NAMALWA (cell line): Measurements from ENCODE around the gene GPR101.

Experiments used
- DNase-seq: peaks from one replicate; pipeline ENCODE4 v3.0.0-alpha.2; 2015; ENCODE audit warnings: low spot score

GPR101 gene

DNA sequence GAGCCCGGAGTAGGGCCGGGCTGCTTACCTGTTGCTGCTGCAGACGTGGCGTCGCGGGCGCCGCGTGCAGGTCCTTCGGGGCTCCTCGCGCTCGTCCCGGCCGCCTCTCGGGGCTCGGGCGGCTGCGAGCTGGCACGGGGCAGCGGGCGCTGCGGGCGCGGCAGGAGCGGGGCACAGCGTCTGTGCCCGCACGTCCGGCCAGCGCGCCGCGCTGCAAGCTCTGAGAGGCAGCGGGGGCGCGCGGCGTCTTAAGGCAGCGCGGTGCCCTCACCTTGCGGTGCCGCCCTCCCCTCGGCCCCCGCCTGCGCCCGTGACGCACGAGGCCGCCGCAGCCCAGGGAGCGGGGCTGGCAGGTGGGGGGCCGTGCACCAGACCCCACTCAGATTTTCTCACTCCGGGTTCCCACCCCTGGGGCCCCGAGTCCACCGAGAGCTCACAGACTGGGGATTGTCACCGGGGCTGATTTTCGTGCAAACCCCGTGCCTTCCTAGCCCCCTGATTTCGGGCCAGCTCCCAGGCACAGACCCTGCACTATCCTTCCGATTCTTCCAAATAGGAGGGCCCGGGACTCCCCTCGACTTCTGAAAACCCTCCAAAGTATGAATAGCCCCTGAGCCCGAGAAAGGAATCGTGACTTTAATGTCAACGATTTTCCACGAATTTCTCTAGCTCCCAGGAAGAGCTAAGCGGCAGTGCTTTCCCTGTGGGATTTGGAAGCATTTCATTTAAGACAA, at the start of gene GPR101:
GPR101 (minus strand) TSS at position 222 of the 734 bp plus-strand sequence. CDS start 2,321 bp downstream, outside the sequence.
- no peak for DNase-seq

DNA sequence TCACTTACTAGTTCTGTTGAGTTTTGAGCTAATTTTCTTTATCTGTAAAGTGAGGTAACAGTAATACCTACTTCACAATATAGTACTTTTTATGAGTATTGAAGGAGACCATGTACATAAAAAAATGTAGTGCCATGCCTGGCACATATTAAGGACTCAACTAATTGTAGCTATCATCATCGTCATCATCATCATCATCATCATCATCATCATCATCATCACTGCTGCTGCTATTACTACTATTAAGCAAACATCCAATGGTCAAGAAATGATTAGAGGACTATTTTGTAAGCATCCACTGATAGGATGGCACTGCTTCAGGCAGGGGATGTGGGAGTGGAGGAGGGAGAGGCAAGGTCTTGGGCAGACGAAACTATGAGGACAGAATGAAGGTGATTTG, 47.4 kb upstream of the GPR101 start:
- DNase-seq, result no peak

- DNase-seq, result no peak
Observed at GRCh38 chrX:137072396-137072795, 38.6 kb upstream of the GPR101 start.

DNA sequence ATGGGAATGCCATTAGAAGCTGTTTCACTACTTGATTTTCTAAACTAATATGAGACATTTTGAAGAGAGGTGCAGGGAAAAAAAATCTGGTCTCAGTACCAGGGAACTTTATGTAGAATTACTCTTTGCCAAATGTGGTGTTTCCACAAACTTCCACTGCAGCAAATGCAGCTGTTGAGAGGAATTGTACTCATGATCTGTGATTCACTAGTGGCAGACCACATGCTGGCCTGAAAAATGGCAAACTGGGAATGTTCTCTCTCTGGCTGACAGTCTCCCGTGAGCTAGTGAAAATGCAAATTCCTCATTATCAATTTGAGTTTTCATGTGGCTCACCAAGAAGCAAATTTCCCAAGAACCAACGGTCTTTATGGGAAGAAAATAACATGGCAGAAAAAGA, 37.8 kb upstream of the GPR101 start:
- no peak for DNase-seq

- no peak for DNase-seq
Observed at GRCh38 chrX:137067147-137067546, 33.4 kb upstream of the GPR101 start.

DNA sequence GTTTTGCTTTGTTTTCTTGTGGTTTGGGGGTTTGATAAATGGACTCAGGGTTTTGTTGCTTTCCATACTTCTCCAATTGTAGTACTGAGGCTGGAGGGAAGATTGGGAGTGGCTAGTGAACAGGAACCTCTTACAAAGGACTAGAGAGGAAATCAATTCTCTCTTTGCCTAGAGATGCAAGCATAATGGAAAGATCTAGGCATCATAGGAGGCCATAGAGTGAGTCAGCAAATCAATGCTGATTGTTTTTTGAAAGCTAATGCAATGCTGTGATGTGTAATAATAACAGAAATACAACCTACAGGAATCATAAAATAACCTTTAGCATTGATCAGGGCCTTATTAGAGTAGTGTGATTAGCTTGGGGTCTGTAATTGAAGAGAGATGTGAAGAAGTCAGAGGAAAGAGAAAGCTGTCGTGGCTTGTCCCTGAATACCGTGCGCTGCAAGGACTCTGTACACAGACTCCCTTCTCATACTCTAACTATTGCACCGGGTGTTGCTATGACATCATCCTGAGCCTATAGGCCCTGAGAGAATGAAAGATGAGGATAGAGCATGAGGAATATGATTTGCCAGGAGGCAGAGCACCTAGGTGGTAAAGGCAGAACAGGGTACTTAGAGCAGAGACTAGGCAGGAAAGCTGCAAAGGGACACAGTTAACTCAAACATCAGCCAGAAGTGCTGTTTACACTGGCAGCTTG, 29.3 kb upstream of the GPR101 start:
- no peak for DNase-seq

DNA sequence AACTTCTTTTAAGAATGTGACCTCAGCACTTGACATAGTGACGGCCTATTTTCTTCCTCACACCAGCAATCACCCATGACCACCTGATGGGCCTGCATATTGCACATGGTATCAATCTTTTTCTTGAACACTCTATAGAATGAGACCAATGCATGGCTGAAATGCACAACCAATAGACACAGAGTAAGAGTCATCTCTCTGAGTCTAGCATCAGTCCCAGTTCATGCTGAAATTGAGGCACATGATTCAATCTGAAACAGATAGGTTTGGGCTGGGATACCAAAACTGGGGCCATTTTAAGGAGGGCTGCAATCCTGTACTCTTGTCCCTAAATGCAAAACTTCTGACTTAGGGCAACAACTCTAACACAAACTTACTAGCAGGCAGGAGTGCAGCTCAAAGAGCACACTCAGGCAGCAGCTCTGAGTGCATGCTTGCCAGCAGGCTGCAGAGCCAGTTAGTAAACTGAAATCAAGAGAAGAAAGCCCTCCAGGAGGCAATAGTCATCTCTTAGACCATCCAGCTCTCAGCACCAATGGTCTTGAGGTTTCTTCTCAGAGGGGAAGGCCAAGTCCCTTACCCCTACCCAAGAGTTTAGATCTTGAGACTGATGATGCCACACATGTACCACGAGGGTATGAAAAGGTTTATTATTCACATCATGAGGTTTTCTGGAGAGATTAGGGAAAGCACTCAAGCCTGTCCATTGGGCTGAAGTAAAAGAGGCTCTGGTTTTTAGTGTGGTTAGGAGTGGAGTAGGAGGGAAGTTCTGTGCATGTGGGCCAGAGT, 24.7 kb upstream of the GPR101 start:
- DNase-seq, result no peak

DNA sequence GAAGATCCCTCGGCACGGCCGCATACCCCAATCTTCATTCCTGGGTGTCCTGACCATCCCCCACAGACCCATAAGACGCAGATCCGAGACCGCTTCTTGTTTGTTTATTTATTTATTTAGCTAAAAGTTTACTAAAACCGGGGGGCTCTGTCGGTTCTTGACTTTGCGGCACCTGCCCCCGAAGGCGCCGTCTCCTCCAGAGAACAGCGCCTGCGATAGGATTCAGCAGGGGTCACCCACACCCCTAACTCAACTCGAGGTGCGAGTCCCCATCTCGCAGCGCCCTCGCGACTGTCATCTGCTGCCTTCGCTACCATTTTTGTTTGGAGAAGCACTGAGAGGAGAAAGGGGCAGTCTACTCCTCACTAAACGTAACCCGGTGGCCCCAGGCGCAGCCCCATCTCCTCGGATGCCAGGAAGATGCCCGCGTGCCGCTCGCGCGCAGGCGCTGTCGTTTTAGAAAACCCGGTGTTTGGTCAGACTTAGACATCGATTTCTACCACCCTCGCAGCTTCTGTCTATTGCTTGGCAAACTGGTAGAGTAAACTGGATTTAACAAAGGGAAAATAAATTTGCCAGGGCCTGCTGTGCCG, 18.9 kb upstream of the GPR101 start:
- DNase-seq, result no peak

GRCh38 chrX:137051978-137052642, 18.3 kb upstream of the GPR101 start:
- peak; percentile 77 for DNase-seq

DNA sequence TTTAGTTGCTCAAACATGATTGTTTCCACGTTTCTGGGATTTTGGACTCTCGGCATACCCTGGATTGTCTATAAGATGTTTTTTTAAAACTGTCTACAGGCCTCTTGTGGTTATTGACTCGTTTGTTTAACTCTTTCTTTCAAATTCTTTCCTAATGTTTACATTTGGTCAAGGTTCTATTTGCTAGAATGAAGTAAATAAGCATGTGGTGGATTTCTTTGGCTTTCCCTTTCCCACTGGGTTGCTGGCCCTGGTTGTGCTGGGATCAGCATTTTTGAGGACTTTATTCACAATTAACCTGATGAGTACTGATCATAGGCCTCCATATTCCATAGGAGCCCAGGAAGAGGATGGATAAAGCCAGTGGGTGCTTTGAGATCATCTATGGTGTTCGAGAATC, 11.1 kb upstream of the GPR101 start:
- no peak for DNase-seq

DNA sequence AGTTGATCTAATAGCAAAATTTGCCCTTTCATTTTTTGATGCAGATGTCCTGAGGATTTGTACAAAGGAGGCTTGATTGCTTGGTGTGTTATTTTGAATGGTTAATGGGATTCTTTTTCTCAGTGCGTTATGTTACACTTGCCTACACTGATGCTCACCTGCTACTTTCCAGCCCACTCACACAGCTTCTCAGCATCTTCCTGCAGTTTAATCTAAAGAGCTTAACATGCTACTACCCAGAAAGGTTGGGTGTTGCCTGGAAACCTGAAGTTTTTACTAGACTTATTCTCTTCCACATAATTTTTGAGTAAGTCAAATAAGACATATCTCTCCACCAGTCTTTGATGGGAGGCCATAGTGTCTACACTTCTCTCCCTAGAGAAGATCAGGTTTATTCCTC, 9.9 kb upstream of the GPR101 start:
- DNase-seq, result no peak

DNA sequence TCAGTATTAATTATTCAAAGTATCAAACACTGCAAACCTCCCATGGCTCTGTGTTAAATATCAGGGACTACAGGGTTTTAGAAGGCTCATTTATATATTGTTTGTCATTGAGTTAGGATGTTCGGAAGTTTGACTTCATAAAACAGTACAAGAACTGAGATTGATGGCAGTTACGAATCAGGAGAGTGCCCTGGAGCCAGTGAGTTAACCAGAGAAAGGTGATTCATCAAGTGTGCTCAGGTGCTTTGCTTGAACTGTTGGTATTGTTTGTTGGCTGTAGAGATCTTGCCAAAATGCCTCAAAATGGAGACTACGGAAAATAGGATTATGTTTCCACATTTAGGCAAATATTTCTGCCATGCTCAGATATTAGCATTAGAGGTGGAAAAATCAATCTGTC, 7.5 kb upstream of the GPR101 start:
- no peak for DNase-seq

- no peak for DNase-seq
Observed at GRCh38 chrX:137040113-137040794, 6.5 kb upstream of the GPR101 start.

DNA sequence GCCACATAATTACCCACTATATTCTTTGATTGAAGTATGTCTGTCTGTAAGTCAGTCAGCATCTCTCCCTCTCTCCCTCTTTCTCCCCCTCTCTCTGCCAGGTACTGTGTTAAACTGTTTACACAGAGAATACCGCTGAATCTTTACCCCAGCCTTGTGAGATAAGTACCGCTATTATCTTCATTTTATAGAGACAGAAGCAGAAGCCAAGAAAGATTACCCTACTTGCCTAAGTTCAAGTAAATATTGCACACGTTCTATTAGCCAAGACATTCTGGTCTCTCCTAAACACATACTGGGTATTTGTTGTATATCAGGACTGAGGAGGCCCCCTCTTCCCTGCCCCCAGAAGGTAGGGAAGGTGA, 695 bp upstream of the GPR101 start:
- DNase-seq, result no peak

DNA sequence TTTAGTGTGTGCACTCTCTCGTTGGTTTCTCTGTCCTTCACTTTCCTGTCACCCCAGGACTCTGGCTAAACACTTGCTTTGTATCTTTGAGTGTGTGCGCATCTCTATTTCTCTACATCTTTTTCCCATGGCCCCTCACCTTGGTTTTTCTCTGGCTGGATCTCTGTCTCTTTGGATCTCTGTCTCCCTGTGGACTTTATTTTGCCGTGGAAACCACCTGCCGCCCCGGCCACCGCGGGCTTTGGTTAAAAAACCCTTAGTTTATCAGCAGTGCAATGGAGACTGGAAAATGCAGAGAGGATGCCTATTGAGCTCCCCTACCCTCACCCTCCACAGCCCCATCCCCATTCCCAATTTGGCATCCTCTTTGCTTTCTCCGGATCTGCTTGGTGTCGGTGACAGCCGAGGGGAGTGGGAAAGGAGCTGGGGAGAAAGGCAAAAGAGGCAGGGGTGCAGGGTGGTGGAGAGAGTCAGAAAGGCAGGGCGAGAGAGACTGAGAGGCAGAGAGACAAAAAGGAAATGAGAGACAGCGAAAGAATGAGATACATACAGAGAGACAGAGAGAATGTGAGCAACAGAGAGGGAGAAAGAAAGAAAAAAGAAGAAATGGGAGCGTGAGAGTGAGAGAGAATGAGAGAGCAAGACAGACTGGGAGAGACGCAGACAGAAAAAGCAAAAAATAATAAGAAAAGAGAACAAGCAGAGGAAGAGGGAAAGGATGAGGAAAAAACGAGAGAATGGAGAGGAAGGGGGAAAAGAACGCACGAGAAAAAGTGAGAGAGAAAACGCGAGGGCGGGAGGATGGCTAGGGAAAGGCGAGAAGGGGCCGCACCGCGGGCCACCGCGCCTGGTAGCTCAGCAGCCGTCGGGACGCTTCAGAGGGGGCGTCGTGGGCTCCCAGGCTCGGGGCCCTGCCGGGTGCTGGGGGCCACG, 688 bp downstream of the GPR101 start:
- no peak for DNase-seq

GRCh38 chrX:137032341-137032694, 1.5 kb downstream of the GPR101 start:
- DNase-seq, result no peak

- no peak for DNase-seq
Observed at GRCh38 chrX:137031517-137032340, 2.1 kb downstream of the GPR101 start.

DNA sequence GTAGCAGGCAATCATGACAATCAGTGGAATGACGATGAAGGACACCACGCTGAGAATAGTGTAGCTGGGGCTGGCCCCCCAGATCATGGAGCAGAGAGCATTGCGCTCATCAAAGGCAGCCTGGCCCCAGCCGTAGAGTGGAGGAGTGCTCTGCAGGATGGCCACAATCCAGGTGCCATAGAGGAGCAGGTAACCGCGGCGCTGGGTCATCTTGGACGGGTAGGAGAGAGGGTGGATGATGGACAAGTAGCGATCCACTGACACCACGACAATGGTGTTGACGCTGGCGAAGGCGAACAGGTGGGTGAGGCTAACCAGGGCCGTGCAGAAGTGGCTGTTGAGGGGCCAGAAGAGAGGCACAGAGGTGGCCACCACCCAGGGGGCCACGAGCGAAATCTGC, 2.8 kb downstream of the GPR101 start:
- DNase-seq, result no peak

GRCh38 chrX:137028699-137029098, 5.1 kb downstream of the GPR101 start:
- no peak for DNase-seq

DNA sequence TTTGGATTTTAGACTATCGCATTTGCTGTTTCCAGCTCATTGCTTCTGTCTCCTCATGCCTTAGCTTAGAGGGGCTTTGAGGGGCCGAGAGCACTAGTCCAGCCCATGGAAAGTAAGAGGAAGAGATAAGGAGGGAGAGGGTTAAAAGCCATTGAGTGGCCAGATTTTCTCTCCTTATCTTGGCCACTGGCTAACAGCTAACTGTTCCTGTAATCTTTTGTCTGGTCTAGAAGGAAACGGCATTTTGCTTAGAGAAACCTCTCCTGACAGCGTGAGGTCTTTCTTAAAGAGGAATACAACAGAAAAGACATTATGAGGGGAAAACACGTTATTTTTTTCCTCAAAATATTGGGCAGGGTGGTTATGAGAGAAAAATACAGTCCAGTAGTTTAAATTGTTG, 7.9 kb downstream of the GPR101 start:
- no peak for DNase-seq
